ENCODE data around the gene AGRN.

Gene AGRN

GRCh38 chr1:981491-981954, 38.4 kb upstream of the AGRN start:
- no peak for ATAC-seq
- TF ChIP-seq, protein P1, sequence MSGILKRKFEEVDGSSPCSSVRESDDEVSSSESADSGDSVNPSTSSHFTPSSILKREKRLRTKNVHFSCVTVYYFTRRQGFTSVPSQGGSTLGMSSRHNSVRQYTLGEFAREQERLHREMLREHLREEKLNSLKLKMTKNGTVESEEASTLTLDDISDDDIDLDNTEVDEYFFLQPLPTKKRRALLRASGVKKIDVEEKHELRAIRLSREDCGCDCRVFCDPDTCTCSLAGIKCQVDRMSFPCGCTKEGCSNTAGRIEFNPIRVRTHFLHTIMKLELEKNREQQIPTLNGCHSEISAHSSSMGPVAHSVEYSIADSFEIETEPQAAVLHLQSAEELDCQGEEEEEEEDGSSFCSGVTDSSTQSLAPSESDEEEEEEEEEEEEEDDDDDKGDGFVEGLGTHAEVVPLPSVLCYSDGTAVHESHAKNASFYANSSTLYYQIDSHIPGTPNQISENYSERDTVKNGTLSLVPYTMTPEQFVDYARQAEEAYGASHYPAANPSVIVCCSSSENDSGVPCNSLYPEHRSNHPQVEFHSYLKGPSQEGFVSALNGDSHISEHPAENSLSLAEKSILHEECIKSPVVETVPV (CRISPR knock-in tag; IDR thresholded peaks at IDR 0.05): no peak
- TF ChIP-seq, protein P2, sequence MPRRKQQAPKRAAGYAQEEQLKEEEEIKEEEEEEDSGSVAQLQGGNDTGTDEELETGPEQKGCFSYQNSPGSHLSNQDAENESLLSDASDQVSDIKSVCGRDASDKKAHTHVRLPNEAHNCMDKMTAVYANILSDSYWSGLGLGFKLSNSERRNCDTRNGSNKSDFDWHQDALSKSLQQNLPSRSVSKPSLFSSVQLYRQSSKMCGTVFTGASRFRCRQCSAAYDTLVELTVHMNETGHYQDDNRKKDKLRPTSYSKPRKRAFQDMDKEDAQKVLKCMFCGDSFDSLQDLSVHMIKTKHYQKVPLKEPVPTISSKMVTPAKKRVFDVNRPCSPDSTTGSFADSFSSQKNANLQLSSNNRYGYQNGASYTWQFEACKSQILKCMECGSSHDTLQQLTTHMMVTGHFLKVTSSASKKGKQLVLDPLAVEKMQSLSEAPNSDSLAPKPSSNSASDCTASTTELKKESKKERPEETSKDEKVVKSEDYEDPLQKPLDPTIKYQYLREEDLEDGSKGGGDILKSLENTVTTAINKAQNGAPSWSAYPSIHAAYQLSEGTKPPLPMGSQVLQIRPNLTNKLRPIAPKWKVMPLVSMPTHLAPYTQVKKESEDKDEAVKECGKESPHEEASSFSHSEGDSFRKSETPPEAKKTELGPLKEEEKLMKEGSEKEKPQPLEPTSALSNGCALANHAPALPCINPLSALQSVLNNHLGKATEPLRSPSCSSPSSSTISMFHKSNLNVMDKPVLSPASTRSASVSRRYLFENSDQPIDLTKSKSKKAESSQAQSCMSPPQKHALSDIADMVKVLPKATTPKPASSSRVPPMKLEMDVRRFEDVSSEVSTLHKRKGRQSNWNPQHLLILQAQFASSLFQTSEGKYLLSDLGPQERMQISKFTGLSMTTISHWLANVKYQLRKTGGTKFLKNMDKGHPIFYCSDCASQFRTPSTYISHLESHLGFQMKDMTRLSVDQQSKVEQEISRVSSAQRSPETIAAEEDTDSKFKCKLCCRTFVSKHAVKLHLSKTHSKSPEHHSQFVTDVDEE (CRISPR knock-in tag; IDR thresholded peaks at IDR 0.05): no peak
- TF ChIP-seq CREB5 (CRISPR knock-in tag; IDR thresholded peaks at IDR 0.05; ENCODE audit: low read depth) (no peak), CSDC2 (CRISPR knock-in tag; IDR thresholded peaks at IDR 0.05) (no peak)

DNA sequence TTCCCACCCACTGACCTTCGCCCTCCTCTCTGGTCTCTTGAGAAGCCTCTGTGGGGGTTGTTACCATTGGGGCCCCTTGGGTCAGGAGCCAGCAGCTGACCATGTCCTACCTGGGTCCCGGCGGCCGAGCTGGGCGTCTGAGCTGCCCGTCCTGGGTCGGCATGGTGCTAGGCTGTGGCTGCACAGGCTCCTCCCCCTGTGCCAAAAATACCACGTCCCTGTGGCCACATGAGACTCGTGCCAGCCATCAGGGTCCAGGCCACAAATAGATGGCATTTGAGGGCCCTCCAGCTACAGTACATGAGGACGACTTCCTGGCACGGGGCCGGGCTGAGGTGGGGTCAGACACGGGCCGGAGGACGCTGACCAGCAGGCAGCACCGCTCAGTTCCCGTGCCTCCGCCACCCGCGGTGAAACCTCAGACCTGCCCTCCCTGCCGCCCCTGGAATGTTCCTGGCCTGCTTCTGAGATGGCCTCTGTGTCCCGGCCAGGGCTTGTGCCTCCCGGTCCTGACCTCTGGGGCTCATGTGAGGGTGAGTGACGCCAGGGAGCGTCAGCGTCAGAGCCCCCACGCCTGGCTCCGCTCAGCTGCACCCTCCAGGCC, 37.9 kb upstream of the AGRN start, which contains the start of gene PERM1:
Gene PERM1 (minus strand): TSS at position 139 of the 604 bp plus-strand sequence. CDS start 1,064 bp downstream, outside the sequence.
- ATAC-seq: no peak
- no peak for TF ChIP-seq GLIS3 (CRISPR knock-in tag; IDR thresholded peaks at IDR 0.05)
- TF ChIP-seq CSDC2 (CRISPR knock-in tag; IDR thresholded peaks at IDR 0.05): no peak
- no peak for TF ChIP-seq OSR1 (CRISPR knock-in tag; IDR thresholded peaks at IDR 0.05)
- TF ChIP-seq, protein P3, sequence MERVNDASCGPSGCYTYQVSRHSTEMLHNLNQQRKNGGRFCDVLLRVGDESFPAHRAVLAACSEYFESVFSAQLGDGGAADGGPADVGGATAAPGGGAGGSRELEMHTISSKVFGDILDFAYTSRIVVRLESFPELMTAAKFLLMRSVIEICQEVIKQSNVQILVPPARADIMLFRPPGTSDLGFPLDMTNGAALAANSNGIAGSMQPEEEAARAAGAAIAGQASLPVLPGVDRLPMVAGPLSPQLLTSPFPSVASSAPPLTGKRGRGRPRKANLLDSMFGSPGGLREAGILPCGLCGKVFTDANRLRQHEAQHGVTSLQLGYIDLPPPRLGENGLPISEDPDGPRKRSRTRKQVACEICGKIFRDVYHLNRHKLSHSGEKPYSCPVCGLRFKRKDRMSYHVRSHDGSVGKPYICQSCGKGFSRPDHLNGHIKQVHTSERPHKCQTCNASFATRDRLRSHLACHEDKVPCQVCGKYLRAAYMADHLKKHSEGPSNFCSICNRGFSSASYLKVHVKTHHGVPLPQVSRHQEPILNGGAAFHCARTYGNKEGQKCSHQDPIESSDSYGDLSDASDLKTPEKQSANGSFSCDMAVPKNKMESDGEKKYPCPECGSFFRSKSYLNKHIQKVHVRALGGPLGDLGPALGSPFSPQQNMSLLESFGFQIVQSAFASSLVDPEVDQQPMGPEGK (CRISPR knock-in tag; IDR thresholded peaks at IDR 0.05; ENCODE audit: borderline replicate concordance): no peak
- no peak for TF ChIP-seq TOX (CRISPR knock-in tag; IDR thresholded peaks at IDR 0.05; ENCODE audit: borderline replicate concordance)
- TF ChIP-seq TCF4 (CRISPR knock-in tag; IDR thresholded peaks at IDR 0.05; ENCODE audit: borderline replicate concordance): no peak
- TF ChIP-seq POU6F1 (CRISPR knock-in tag; IDR thresholded peaks at IDR 0.05; ENCODE audit: borderline replicate concordance, low read depth): no peak
- TF ChIP-seq ZNF565 (CRISPR knock-in tag; conservative IDR thresholded peaks at IDR 0.05; ENCODE audit: low read depth): no peak
- no peak for TF ChIP-seq CREB5 (CRISPR knock-in tag; IDR thresholded peaks at IDR 0.05; ENCODE audit: low read depth)
- no peak for TF ChIP-seq RARB (CRISPR knock-in tag; IDR thresholded peaks at IDR 0.05)
- TF ChIP-seq ARNTL (CRISPR knock-in tag; IDR thresholded peaks at IDR 0.05; ENCODE audit: borderline replicate concordance, low read depth): no peak
- TF ChIP-seq, protein P1 (CRISPR knock-in tag; IDR thresholded peaks at IDR 0.05): no peak
- no peak for TF ChIP-seq ZC3H10 (CRISPR knock-in tag; IDR thresholded peaks at IDR 0.05)
- TF ChIP-seq SNAI2 (CRISPR knock-in tag; IDR thresholded peaks at IDR 0.05): no peak
- no peak for TF ChIP-seq ESRRG (CRISPR knock-in tag; IDR thresholded peaks at IDR 0.05)
- no peak for TF ChIP-seq PPARA (CRISPR knock-in tag; IDR thresholded peaks at IDR 0.05; ENCODE audit: borderline replicate concordance)
- TF ChIP-seq ZFP3 (CRISPR knock-in tag; IDR thresholded peaks at IDR 0.05): no peak
- TF ChIP-seq, protein P2 (CRISPR knock-in tag; IDR thresholded peaks at IDR 0.05): no peak
- TF ChIP-seq BACH2 (CRISPR knock-in tag; IDR thresholded peaks at IDR 0.05; ENCODE audit: borderline replicate concordance): no peak
- TF ChIP-seq ISL1 (CRISPR knock-in tag; IDR thresholded peaks at IDR 0.05): no peak

Data from SK-N-SH treated with all-trans-retinoic acid at 6 μM for 48 hours (cell line).